IMR-90 (cell line): ENCODE measurements around the gene RARB. TPM values are rescaled to one million over a fixed set of nuclear protein-coding genes. Genes with fewer than 3 reads are reported as not detected.

Experiments
- ATAC-seq: fragments of 200-7000 bp; cut with Tn5 transposase; 2 replicates; pipeline ENCODE4 v1.9.1; 2020; ENCODE audit warnings: low read depth, mild to moderate bottlenecking, moderate library complexity
- BruUV-seq: library from RNA; stranded (reverse); fragments of 400-500 nt; replicated peaks from 2 replicates; lab custom pipeline; 2021; lab: Mats Ljungman, UMichigan
- CTCF ChIA-PET: fragments of 300-600 bp; formaldehyde crosslinking; extraction: SDS; loops from one replicate; lab custom pipeline; 2021; ENCODE audit warnings: antibody characterized with exemption; lab: Yijun Ruan, JAX
- POLR2A ChIA-PET: fragments of 300-600 bp; sonication (Branson Sonifier 250); formaldehyde crosslinking; loops from one replicate; lab custom pipeline; 2022; ENCODE audit warnings: antibody characterized with exemption; ENCODE audit not compliant: unreplicated experiment; lab: Charles Lee
- DNase-seq: peaks from one replicate; pipeline ENCODE4 v3.0.0; 2013
- H2AFZ ChIP-seq: replicated peaks from 2 replicates; pipeline ENCODE3; 2013; ENCODE audit warnings: low read length, mild to moderate bottlenecking; ENCODE audit not compliant: poor library complexity
- H2AK5ac ChIP-seq: 2 replicates; pipeline ENCODE4 v1.6.1; 2013; ENCODE audit warnings: low read depth, low read length, inconsistent platforms
- H2AK9ac ChIP-seq: replicated peaks from 2 replicates; pipeline ENCODE3; 2013; ENCODE audit warnings: mild to moderate bottlenecking, low read depth, low read length, moderate library complexity; ENCODE audit not compliant: poor library complexity
- H2BK120ac ChIP-seq: 2 replicates; pipeline ENCODE4 v1.6.1; 2013; ENCODE audit warnings: low read depth, low read length, inconsistent platforms
- H2BK15ac ChIP-seq: 3 replicates; pipeline ENCODE4 v1.6.1; 2013; ENCODE audit warnings: low read depth, low read length, inconsistent platforms
- H2BK20ac ChIP-seq: 2 replicates; pipeline ENCODE4 v1.6.1; 2013; ENCODE audit warnings: low read depth, mild to moderate bottlenecking, inconsistent platforms, low read length, moderate library complexity
- H2BK5ac ChIP-seq: 2 replicates; pipeline ENCODE4 v1.6.1; 2013; ENCODE audit warnings: mild to moderate bottlenecking, low read depth, low read length, inconsistent platforms; ENCODE audit not compliant: poor library complexity, severe bottlenecking
- H3K14ac ChIP-seq: replicated peaks from 2 replicates; pipeline ENCODE4 v1.6.1; 2013; ENCODE audit warnings: low read depth, low read length, inconsistent platforms
- H3K18ac ChIP-seq: 2 replicates; pipeline ENCODE4 v1.6.1; 2013; ENCODE audit warnings: low read depth, low read length, control low read depth
- H3K23ac ChIP-seq: 2 replicates; pipeline ENCODE4 v1.6.1; 2013; ENCODE audit warnings: low read depth, low read length, inconsistent platforms
- H3K27ac ChIP-seq: 2 replicates; pipeline ENCODE4 v1.5.1; 2013; ENCODE audit warnings: mild to moderate bottlenecking, control low read depth, low read length; ENCODE audit not compliant: insufficient read depth
- H3K27me3 ChIP-seq: 2 replicates; pipeline ENCODE4 v1.6.1; 2013; ENCODE audit warnings: low read length; ENCODE audit not compliant: control insufficient read depth, insufficient read depth
- H3K36me3 ChIP-seq: 2 replicates; pipeline ENCODE4 v1.6.1; 2013; ENCODE audit warnings: low read length, mixed read lengths; ENCODE audit not compliant: control insufficient read depth, insufficient read depth
- H3K4ac ChIP-seq: 2 replicates; pipeline ENCODE4 v1.6.1; 2013; ENCODE audit warnings: low read depth, low read length, inconsistent platforms
- H3K4me1 ChIP-seq: 2 replicates; pipeline ENCODE4 v1.6.1; 2013; ENCODE audit warnings: low read length, mixed read lengths; ENCODE audit not compliant: control insufficient read depth, insufficient read depth
- H3K4me2 ChIP-seq: 2 replicates; pipeline ENCODE4 v1.6.1; 2013; ENCODE audit warnings: low read depth, mild to moderate bottlenecking, control low read depth, low read length, moderate library complexity
- H3K4me3 ChIP-seq: 2 replicates; pipeline ENCODE4 v1.5.1; 2013; ENCODE audit warnings: low read depth, mild to moderate bottlenecking, control low read depth, low read length, moderate library complexity; ENCODE audit not compliant: insufficient read depth
- H3K56ac ChIP-seq: 2 replicates; pipeline ENCODE4 v1.6.1; 2013; ENCODE audit warnings: low read length, inconsistent platforms; ENCODE audit not compliant: insufficient read depth; ENCODE audit errors: extremely low read depth
- H3K79me1 ChIP-seq, 2 experiments: 2 replicates each; pipeline ENCODE4 v1.6.1; 2013; ENCODE audit warnings: low read length in 2 of 2, inconsistent platforms in 1 of 2, low read depth in 1 of 2
- H3K9ac ChIP-seq: 2 replicates; pipeline ENCODE4 v1.6.1; 2013; ENCODE audit warnings: low read depth, low read length, control low read depth
- H3K9me1 ChIP-seq: 2 replicates; pipeline ENCODE4 v1.6.1; 2013; ENCODE audit warnings: low read length, inconsistent platforms; ENCODE audit not compliant: insufficient read depth
- H3K9me3 ChIP-seq: 2 replicates; pipeline ENCODE4 v1.6.1; 2013; ENCODE audit warnings: low read length; ENCODE audit not compliant: control insufficient read depth, insufficient read depth
- H4K20me1 ChIP-seq: 2 replicates; pipeline ENCODE4 v1.6.1; 2013; ENCODE audit warnings: low read length, inconsistent platforms; ENCODE audit not compliant: insufficient read depth
- H4K5ac ChIP-seq: 2 replicates; pipeline ENCODE4 v1.6.1; 2013; ENCODE audit warnings: mild to moderate bottlenecking, low read depth, low read length, control low read depth
- H4K8ac ChIP-seq, 2 experiments: 2 replicates each; pipeline ENCODE4 v1.6.1; 2013; ENCODE audit warnings: low read depth in 2 of 2, low read length in 2 of 2, control low read depth in 1 of 2, inconsistent platforms in 1 of 2
- H4K91ac ChIP-seq: 2 replicates; pipeline ENCODE4 v1.6.1; 2013; ENCODE audit warnings: low read depth, low read length, inconsistent platforms; ENCODE audit not compliant: insufficient read depth
- BHLHE40 ChIP-seq: fragments of 150-350 bp; IDR thresholded peaks from 2 replicates; pipeline ENCODE4 v1.6.1; 2016; ENCODE audit warnings: mild to moderate bottlenecking, low read depth, low read length
- CEBPB ChIP-seq: IDR thresholded peaks from 2 replicates; pipeline ENCODE4 v1.6.1; 2012; ENCODE audit warnings: low read depth, low read length, improper control_type of control experiment
- CHD1 ChIP-seq: IDR thresholded peaks from 2 replicates; pipeline ENCODE4 v1.6.1; 2012; ENCODE audit warnings: low read depth, low read length, improper control_type of control experiment
- CTCF ChIP-seq: conservative IDR thresholded peaks from 2 replicates; pipeline ENCODE4 v1.5.1; 2012; ENCODE audit warnings: mild to moderate bottlenecking, low read depth, low read length, improper control_type of control experiment
- ELK1 ChIP-seq: fragments of 150-350 bp; IDR thresholded peaks from 2 replicates; pipeline ENCODE4 v1.6.1; 2016; ENCODE audit warnings: low read depth, mild to moderate bottlenecking, low read length, moderate library complexity, borderline replicate concordance
- FOS ChIP-seq: fragments of 150-350 bp; IDR thresholded peaks from 2 replicates; pipeline ENCODE4 v1.6.1; 2016; ENCODE audit warnings: low read depth, low read length
- MAFK ChIP-seq: IDR thresholded peaks from 2 replicates; pipeline ENCODE4 v1.6.1; 2012; ENCODE audit warnings: low read depth, low read length, improper control_type of control experiment
- MAZ ChIP-seq: IDR thresholded peaks from 2 replicates; pipeline ENCODE4 v1.6.1; 2012; ENCODE audit warnings: low read depth, mild to moderate bottlenecking, low read length, improper control_type of control experiment, moderate library complexity, borderline replicate concordance
- MXI1 ChIP-seq: IDR thresholded peaks from 2 replicates; pipeline ENCODE4 v1.6.1; 2012; ENCODE audit warnings: low read depth, mild to moderate bottlenecking, low read length, moderate library complexity, borderline replicate concordance
- NFE2L2 ChIP-seq: fragments of 150-350 bp; IDR thresholded peaks from 2 replicates; pipeline ENCODE4 v1.6.1; 2016; ENCODE audit warnings: low read depth, mild to moderate bottlenecking, low read length
- POLR2A ChIP-seq: IDR thresholded peaks from 2 replicates; pipeline ENCODE4 v1.6.1; 2012; ENCODE audit warnings: mild to moderate bottlenecking, low read depth, low read length
- RAD21 ChIP-seq: IDR thresholded peaks from 2 replicates; pipeline ENCODE4 v1.6.1; 2012; ENCODE audit warnings: low read length, improper control_type of control experiment
- RCOR1 ChIP-seq: IDR thresholded peaks from 2 replicates; pipeline ENCODE4 v1.6.1; 2012; ENCODE audit warnings: mild to moderate bottlenecking, low read length, improper control_type of control experiment; ENCODE audit not compliant: insufficient replicate concordance
- RFX5 ChIP-seq: IDR thresholded peaks from 2 replicates; pipeline ENCODE4 v1.8.0; 2012; ENCODE audit warnings: low read depth, mild to moderate bottlenecking, low read length, moderate library complexity
- SMC3 ChIP-seq: fragments of 150-350 bp; IDR thresholded peaks from 2 replicates; pipeline ENCODE4 v1.6.1; 2016; ENCODE audit warnings: low read depth, mild to moderate bottlenecking, antibody characterized with exemption, low read length, moderate library complexity
- USF2 ChIP-seq: fragments of 150-350 bp; IDR thresholded peaks from 2 replicates; pipeline ENCODE4 v1.6.1; 2017; ENCODE audit warnings: mild to moderate bottlenecking, antibody characterized with exemption, low read length, low read depth
- WGBS, 2 experiments: methylation state at CpG; one replicate each; pipeline versions ENCODE4 v1.1.5 to v1.1.7; 2013; ENCODE audit warnings: missing lambda C conversion rate in 2 of 2; ENCODE audit not compliant: insufficient read length in 1 of 2; ENCODE audit errors: extremely low coverage in 2 of 2; 5-methylcytosine and 5-hydroxymethylcytosine counted together
- dilution Hi-C: fragments of 300-500 bp; cut with HindIII; formaldehyde crosslinking; loops from one replicate; pipeline ENCODE4 v1.14.3; 2018; ENCODE audit warnings: low sequenced_read_pairs; ENCODE audit not compliant: unreplicated experiment
- in situ Hi-C: fragments of 300-500 bp; cut with MboI; formaldehyde crosslinking; loops from 3 replicates; pipeline ENCODE4 v1.14.3; 2019; ENCODE audit warnings: low sequenced_read_pairs, inconsistent platforms, mixed read lengths
- intact Hi-C: fragments of 100-400 bp; cut with micrococcal nuclease; formaldehyde crosslinking; loops from 2 replicates; pipeline ENCODE4 v1.10.0; 2022
- polyA plus RNA-seq, 3 experiments: library from polyadenylated mRNA; depleted of rRNA; stranded (reverse); fragments of >200 nt; gene quantifications; 2 replicates each; pipeline ENCODE4 v1.2.3, GENCODE V29; 2012; ENCODE audit warnings: low replicate concordance in 1 of 3
- total RNA-seq: library from RNA; depleted of rRNA; stranded (reverse); fragments of >200 nt; gene quantifications from 2 replicates; pipeline ENCODE4 v1.2.3, GENCODE V29; 2012

The RARB gene
- total and polyA plus RNA-seq, 2 of the 4 experiments (the other 2 are of a cell fraction), result 0.53 to 1.4 TPM

GRCh38 chr3:25444273-25444672 is 16.2 kb downstream of the RARB start:
- H3K4ac ChIP-seq, result no peak overlapping the region
- H2BK20ac ChIP-seq, result no peak overlapping the region
- H3K27me3 ChIP-seq, result no peaks in the 10 kb centered on the region
- no peak overlapping the region for H3K14ac ChIP-seq
- H4K8ac ChIP-seq, result no peak overlapping the region
- ChIA-PET CTCF (interaction anchor here (0.6 kb wide), 1 partner anchor 260 kb away, joined by 6 read pairs; no protein-coding TSS in a partner anchor), POLR2A (no interaction called here)
- no peak overlapping the region for H3K18ac ChIP-seq
- no peak overlapping the region for H2BK5ac ChIP-seq
- no peak overlapping the region for H3K56ac ChIP-seq
- H2AFZ ChIP-seq, result no peak overlapping the region
- no TSS peak for BruUV-seq
- TF ChIP-seq USF2, result no peak
- TF ChIP-seq CTCF, result no peak
- no peak for TF ChIP-seq POLR2A
- no peak for TF ChIP-seq FOS
- TF ChIP-seq ELK1, result no peak
- no peak for TF ChIP-seq CHD1
- no peak for TF ChIP-seq RAD21
- TF ChIP-seq MAFK, result no peak
- TF ChIP-seq BHLHE40, result no peak
- TF ChIP-seq MAZ, result no peak
- TF ChIP-seq SMC3, result no peak
- no peak for TF ChIP-seq CEBPB
- no peak for TF ChIP-seq NFE2L2
- no peak for TF ChIP-seq RCOR1
- no peak for TF ChIP-seq MXI1
- TF ChIP-seq RFX5, result no peak
- H3K4me1 ChIP-seq, result no peaks in the 10 kb centered on the region; the same call in 1 of the 2 replicates
- H3K79me1 ChIP-seq, result no peaks in the 10 kb centered on the region
- H3K9ac ChIP-seq, result no peak overlapping the region
- intact Hi-C loops (no loop called here), in situ Hi-C loops (no loop called here), dilution Hi-C loops (no loop called here)
- ATAC-seq (no peak), DNase-seq (no peak)
- no CpG with 5 or more reads among the region's 2 CpGs for WGBS, 2 experiments
- H4K5ac ChIP-seq, result no peak overlapping the region
- H3K9me1 ChIP-seq, result no peaks in the 10 kb centered on the region
- no peak overlapping the region for H3K4me3 ChIP-seq
- H2BK15ac ChIP-seq, result no peak overlapping the region
- no peaks in the 10 kb centered on the region for H4K20me1 ChIP-seq
- no peak overlapping the region for H3K23ac ChIP-seq
- no peaks in the 10 kb centered on the region for H3K9me3 ChIP-seq
- no peak overlapping the region for H2BK120ac ChIP-seq
- no peak overlapping the region for H3K4me2 ChIP-seq
- H2AK9ac ChIP-seq, result no peak overlapping the region
- H3K27ac ChIP-seq, result no peak overlapping the region
- no peak overlapping the region for H4K91ac ChIP-seq
- H2AK5ac ChIP-seq, result no peak overlapping the region
- no peaks in the 10 kb centered on the region for H3K36me3 ChIP-seq
